NCI-H128 (cell line): ENCODE measurements around the gene PRDM10.

Experiments used
- DNase-seq: peaks from one replicate; lab custom pipeline; 2025; ENCODE audit not compliant: unreplicated experiment; lab: John Stamatoyannopoulos, UW

The PRDM10 gene

GRCh38 chr11:129852125-129852740 is 150.4 kb downstream of the PRDM10 start:
- DNase-seq = no peak
